Bronchial epithelial cell (primary cell): ENCODE measurements around the gene ZMYND10. TPM values are rescaled to one million over a fixed set of nuclear protein-coding genes. Genes with fewer than 3 reads are reported as not detected.
"Not testable (repeated sequence)": the region's sequence is repeated elsewhere in the genome, so short reads cannot be mapped to it uniquely, and the experiment has no call there.

Source experiments
- DNase-seq: peaks from one replicate; pipeline ENCODE4 v3.0.0-alpha.2; 2010; ENCODE audit warnings: low read depth
- FAIRE-seq: peaks from 2 replicates; lab custom pipeline; 2011; peaks lifted over from hg19 to GRCh38; lab: Jason Lieb, UNC
- H3K27me3 ChIP-seq: 2 replicates; pipeline ENCODE4 v1.5.1; 2011; ENCODE audit warnings: low read length; ENCODE audit not compliant: control insufficient read depth, insufficient read depth
- H3K36me3 ChIP-seq: 2 replicates; pipeline ENCODE4 v1.5.1; 2011; ENCODE audit warnings: low read length; ENCODE audit not compliant: control insufficient read depth, insufficient read depth
- H3K4me3 ChIP-seq: 2 replicates; pipeline ENCODE4 v1.5.1; 2011; ENCODE audit warnings: mild to moderate bottlenecking, low read depth, low read length, control low read depth
- total RNA-seq: library from RNA; depleted of rRNA; stranded (reverse); fragments of >200 nt; gene quantifications from 2 replicates; pipeline ENCODE4 v1.2.1, GENCODE V29; 2014
- TF ChIP-seq, protein P1 (sequence below): IDR thresholded peaks from 2 replicates; pipeline ENCODE4 v1.5.1; 2011; ENCODE audit warnings: mild to moderate bottlenecking, moderate library complexity, low read length, control low read depth, inconsistent platforms; ENCODE audit not compliant: insufficient read depth, severe bottlenecking

Gene ZMYND10
- total RNA-seq, 1 donor from 2014 or later, result 0.53 TPM

DNA sequence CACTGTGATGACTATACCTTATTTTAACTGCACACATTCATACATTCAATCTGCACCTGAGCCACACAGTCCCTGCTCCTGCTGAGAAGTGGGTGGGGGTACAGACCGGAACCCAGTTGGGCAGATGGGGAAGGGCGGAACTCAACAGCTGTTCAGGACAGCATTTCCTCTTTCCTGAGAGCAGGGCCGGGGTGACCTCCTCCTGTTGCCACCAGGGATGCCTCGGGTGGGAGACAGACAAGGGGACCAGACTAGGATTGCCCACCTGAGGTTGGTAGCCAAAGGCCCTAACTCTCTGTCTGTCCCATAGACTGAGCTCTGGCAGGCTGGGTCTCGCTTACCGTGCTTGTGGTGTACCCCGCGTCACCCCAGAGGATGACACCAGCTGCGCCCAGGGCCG is 26.9 kb downstream of the ZMYND10 start:
- H3K36me3 ChIP-seq, result peaks cover 26% of the 10 kb centered on the region
- TF ChIP-seq, protein P1, sequence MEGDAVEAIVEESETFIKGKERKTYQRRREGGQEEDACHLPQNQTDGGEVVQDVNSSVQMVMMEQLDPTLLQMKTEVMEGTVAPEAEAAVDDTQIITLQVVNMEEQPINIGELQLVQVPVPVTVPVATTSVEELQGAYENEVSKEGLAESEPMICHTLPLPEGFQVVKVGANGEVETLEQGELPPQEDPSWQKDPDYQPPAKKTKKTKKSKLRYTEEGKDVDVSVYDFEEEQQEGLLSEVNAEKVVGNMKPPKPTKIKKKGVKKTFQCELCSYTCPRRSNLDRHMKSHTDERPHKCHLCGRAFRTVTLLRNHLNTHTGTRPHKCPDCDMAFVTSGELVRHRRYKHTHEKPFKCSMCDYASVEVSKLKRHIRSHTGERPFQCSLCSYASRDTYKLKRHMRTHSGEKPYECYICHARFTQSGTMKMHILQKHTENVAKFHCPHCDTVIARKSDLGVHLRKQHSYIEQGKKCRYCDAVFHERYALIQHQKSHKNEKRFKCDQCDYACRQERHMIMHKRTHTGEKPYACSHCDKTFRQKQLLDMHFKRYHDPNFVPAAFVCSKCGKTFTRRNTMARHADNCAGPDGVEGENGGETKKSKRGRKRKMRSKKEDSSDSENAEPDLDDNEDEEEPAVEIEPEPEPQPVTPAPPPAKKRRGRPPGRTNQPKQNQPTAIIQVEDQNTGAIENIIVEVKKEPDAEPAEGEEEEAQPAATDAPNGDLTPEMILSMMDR, result no peak
- DNase-seq, result no peak
- H3K4me3 ChIP-seq, result no peak overlapping the region
- H3K27me3 ChIP-seq, result no peaks in the 10 kb centered on the region
- FAIRE-seq, result peak; percentile 79

DNA sequence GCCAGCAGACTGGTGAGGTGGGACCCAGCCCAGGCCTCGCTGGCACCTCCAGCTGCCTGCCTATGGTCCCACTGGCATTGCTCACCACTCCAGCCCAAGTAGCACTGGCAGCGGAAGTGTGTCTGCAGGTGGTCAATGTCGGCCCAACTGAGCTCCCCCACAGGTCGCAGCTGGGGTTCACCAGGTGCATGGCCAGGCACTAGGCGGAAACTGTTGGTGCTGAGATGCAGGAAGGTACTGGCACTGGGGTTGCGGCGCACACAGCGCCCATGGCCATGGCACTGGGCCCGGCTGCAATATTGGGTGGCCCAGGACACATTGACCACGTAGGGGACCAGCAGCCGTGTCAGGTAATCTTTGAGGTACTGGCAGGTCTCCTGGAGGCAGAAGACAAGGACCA is 27.4 kb downstream of the ZMYND10 start:
- no peak overlapping the region for H3K4me3 ChIP-seq
- TF ChIP-seq, protein P1, result no peak
- no peak for FAIRE-seq

DNA sequence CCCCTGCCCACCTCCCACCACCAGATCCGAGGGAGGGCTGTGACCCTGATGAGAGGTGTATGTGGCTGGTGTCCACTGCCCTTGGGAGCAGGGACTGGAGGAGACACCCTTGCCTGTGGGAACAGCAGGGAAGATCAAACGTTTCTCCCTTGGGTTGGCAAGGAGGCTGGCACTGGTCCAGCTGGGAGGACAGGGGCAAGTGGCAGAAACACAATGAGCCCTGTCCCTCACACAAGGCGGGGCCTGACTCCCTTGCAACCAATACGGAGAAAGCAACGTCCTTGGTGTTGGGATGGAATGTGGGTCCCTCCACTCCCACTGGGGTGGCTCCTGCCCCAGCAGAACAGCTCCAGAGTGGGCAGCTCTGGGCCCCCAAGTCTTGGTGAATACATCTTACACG is 28.2 kb downstream of the ZMYND10 start:
- no peaks in the 10 kb centered on the region for H3K27me3 ChIP-seq
- H3K36me3 ChIP-seq, result peaks cover 26% of the 10 kb centered on the region
- FAIRE-seq (no peak), DNase-seq (no peak)
- TF ChIP-seq, protein P1, result no peak
- peak overlapping the region; percentile 2 for H3K4me3 ChIP-seq

More for the DNA sequence above, 27.4 kb downstream of the ZMYND10 start:
- no peak for DNase-seq
- no peaks in the 10 kb centered on the region for H3K27me3 ChIP-seq
- H3K36me3 ChIP-seq, result peaks cover 26% of the 10 kb centered on the region

DNA sequence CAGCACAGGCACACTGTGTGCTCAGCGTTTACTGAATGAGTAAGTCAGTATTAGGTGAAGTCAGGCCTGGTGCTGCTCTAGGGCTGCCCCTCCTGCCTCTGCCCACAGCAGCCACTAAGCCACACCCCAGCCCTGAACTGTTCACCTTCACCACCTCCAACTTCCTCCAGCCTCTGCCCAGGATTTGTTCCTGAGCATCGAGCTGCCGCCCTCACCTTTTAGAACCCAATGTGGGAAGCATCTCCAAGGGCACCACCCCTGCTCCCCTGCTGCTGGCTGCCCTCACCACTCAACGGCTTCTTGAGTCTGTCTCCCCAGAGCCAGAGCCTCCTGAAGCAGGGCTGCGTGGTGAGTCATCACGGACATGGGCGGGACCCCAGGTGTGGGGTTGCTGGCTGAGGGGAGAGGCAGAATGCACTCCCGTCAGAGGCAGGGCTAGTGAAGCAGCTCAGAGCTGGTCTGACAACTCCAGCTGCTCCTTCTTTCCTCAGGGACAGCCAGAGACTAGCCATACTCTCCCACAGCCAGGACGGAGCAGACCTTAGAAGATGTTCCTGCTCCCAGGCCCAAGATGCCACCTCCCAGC is 28.8 kb downstream of the ZMYND10 start:
- Histone ChIP-seq H3K36me3 (peaks cover 26% of the 10 kb centered on the region), H3K4me3 (peak overlapping the region; percentile 2), H3K27me3 (no peaks in the 10 kb centered on the region)
- peak; percentile 98 for DNase-seq
- FAIRE-seq, result peak; percentile 98
- TF ChIP-seq, protein P1, result no peak

DNA sequence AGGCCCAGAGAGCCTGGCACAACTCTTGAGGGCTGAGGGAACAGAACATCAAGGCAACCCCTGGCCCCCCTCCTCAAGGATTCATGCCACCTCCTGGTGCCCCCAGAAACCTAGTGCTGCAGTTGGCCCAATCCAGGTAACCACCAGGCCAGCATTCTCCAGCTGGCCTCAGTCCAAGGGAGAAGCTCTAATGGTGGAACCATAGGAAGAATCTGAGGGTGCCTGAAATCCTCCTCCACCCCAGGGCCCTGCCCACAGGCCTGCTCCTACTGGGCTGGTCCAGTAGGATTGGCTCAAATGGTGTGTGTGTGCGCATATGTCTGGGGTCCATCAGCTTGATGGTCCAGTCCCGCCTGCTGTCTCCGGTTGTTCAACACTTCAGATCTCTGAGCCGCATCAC is 30.7 kb downstream of the ZMYND10 start:
- no peak for DNase-seq
- FAIRE-seq, result no peak
- H3K27me3 ChIP-seq, result no peaks in the 10 kb centered on the region
- no peak overlapping the region for H3K4me3 ChIP-seq
- TF ChIP-seq, protein P1, result no peak
- H3K36me3 ChIP-seq, result peaks cover 24% of the 10 kb centered on the region

DNA sequence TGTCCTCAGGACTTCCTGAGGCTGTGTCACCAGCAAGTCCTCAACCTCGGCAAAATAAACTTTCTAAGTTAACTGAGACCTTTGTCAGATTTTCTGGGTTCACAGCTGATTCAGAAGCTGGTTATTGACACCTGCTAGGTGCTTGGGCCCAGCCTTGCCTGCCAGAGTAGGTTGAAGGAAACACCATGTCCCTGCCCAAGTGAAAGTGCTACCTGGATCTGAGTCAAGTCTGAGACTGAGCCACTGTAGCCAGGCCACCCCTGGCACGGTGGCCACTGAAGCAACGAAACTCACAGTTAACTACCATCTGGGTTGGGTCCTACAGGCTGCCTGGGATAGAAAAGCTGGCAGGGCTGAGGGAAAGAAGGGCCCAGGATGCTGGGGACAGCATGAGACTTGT is 31.2 kb downstream of the ZMYND10 start:
- FAIRE-seq (peak; percentile 94), DNase-seq (no peak)
- Histone ChIP-seq H3K27me3 (no peaks in the 10 kb centered on the region), H3K4me3 (no peak overlapping the region), H3K36me3 (peaks cover 22% of the 10 kb centered on the region)
- TF ChIP-seq, protein P1, result no peak

DNA sequence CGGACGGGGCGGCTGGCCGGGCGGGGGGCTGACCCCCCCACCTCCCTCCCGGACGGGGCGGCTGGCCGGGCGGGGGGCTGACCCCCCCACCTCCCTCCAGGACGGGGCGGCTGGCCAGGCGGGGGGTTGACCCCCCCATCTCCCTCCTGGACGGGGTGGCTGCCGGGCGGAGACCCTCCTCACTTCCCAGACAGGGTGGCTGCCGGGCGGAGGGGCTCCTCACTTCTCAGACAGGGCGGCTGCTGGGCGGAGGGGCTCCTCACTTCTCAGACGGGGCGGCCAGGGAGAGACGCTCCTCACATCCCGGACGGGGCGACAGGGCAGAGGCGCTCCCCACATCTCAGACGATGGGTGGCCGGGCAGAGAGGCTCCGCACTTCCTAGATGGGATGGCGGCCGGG is 33.5 kb downstream of the ZMYND10 start:
- H3K27me3 ChIP-seq, H3K4me3 ChIP-seq, H3K36me3 ChIP-seq, FAIRE-seq, DNase-seq: not testable (repeated sequence)
